NCI-H146 treated with DMSO at 0.1 percent for 48 hours (cell line): ENCODE data around the gene PRSS36.
"Not testable (repeated sequence)": the region's sequence is repeated elsewhere in the genome, so short reads cannot be mapped to it uniquely, and the experiment has no call there.

ENCODE experiments used
- DNase-seq: peaks from one replicate; lab custom pipeline; 2025; ENCODE audit not compliant: unreplicated experiment; lab: John Stamatoyannopoulos, UW

Gene PRSS36

GRCh38 chr16:31184888-31185287 is 35.0 kb upstream of the PRSS36 start:
- no peak for DNase-seq

- DNase-seq, result no peak
These were observed 33.9 kb upstream of the PRSS36 start for GRCh38 chr16:31183432-31184428.

GRCh38 chr16:31182391-31182790 is 32.5 kb upstream of the PRSS36 start:
- DNase-seq, result no peak

- peak; percentile 13 for DNase-seq
These were observed 31.4 kb upstream of the PRSS36 start for GRCh38 chr16:31181102-31181830.

GRCh38 chr16:31179747-31180459 is 30.0 kb upstream of the PRSS36 start, which contains the start of gene FUS:
TSS of gene FUS (plus strand) at chr16:31180139. CDS start at chr16:31180215, 76 bp downstream.
- peak; percentile 83 for DNase-seq

GRCh38 chr16:31179219-31179746 is 29.4 kb upstream of the PRSS36 start:
- no peak for DNase-seq

- no peak for DNase-seq
These were observed 27.3 kb upstream of the PRSS36 start for GRCh38 chr16:31177136-31177535.

GRCh38 chr16:31170048-31170447 is 20.2 kb upstream of the PRSS36 start:
- peak; percentile 59 for DNase-seq

- DNase-seq, result no peak
These were observed 19.0 kb upstream of the PRSS36 start for GRCh38 chr16:31168848-31169247.

GRCh38 chr16:31167315-31167714 is 17.4 kb upstream of the PRSS36 start:
- no peak for DNase-seq

GRCh38 chr16:31157136-31157535 is 7.3 kb upstream of the PRSS36 start:
- DNase-seq, result no peak

GRCh38 chr16:31150976-31151375 is 1.1 kb upstream of the PRSS36 start:
- not testable (repeated sequence) for DNase-seq

- DNase-seq, result no peak
These were observed 534 bp downstream of the PRSS36 start for GRCh38 chr16:31149332-31149731.

GRCh38 chr16:31148896-31149295 is 970 bp downstream of the PRSS36 start:
- no peak for DNase-seq

GRCh38 chr16:31148281-31148728 is 1.6 kb downstream of the PRSS36 start:
- DNase-seq, result no peak

GRCh38 chr16:31147574-31147973 is 2.3 kb downstream of the PRSS36 start:
- no peak for DNase-seq

GRCh38 chr16:31145398-31145990 is 4.4 kb downstream of the PRSS36 start:
- peak; percentile 32 for DNase-seq

GRCh38 chr16:31144418-31144817 is 5.4 kb downstream of the PRSS36 start:
- DNase-seq, result not testable (repeated sequence)

- no peak for DNase-seq
These were observed 6.1 kb downstream of the PRSS36 start for GRCh38 chr16:31143694-31144148.

- no peak for DNase-seq
These were observed 6.7 kb downstream of the PRSS36 start for GRCh38 chr16:31143011-31143693.
